HG02885 (cell line): ENCODE measurements around the gene ABCG1.
"Not testable (repeated sequence)": the region's sequence is repeated elsewhere in the genome, so short reads cannot be mapped to it uniquely, and the experiment has no call there.

Experiments
- ATAC-seq: cut with Tn5 transposase; IDR thresholded peaks from one replicate; pipeline ENCODE4 v1.9.1; 2021; ENCODE audit warnings: mild to moderate bottlenecking; ENCODE audit not compliant: unreplicated experiment, poor library complexity

Gene ABCG1

DNA sequence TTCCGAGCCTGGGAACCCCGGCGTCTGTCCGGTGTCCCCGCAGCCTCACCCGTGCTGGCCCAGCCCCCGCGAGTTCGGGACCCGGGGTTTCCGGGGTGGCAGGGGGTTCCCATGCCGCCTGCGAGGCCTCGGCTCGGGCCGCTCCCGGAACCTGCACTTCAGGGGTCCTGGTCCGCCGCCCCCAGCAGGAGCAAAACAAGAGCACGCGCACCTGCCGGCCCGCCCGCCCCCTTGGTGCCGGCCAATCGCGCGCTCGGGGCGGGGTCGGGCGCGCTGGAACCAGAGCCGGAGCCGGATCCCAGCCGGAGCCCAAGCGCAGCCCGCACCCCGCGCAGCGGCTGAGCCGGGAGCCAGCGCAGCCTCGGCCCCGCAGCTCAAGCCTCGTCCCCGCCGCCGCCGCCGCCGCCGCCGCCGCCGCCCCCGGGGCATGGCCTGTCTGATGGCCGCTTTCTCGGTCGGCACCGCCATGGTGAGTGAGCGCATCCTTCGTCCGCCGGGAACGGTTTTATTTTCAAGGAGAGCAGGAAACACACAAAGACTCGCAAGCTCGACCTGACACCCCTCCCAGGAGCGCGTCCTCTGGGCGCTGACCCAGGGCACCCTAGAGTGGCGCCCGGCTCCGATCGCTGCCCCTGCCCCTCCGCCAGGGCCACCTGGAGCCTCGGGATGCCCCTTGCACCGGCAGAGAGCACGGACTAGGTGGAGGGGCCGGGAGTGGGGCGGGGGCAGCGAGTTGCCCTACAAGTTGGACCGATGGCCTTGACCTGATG, at the start of gene ABCG1:
TSS of gene ABCG1 (plus strand) at position 305 of the 770 bp plus-strand sequence. CDS start at position 428, 123 bp downstream.
- ATAC-seq, result no peak

DNA sequence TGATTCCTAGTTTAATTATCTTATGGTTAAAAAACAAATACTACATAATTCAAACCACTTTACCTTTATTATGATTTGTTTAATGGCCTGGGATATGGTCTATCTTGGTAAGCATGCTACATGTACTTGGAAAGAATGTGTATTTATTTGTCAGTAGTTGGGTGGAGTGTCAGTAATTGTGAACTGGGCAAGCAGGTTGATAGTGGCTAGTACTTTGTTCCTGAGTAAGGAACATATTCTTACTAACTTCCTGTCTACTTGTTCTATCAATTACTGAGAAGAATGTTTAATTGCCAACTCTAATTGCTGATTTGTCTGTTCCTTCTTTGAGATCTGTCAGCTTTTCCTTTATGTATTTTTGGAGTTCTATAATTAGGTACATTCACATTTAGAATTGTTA, 49.2 kb upstream of the ABCG1 start:
- ATAC-seq, result no peak

- no peak for ATAC-seq
Observed at GRCh38 chr21:42171091-42172053, 47.6 kb upstream of the ABCG1 start.

GRCh38 chr21:42172596-42173483, 46.1 kb upstream of the ABCG1 start:
- no peak for ATAC-seq

DNA sequence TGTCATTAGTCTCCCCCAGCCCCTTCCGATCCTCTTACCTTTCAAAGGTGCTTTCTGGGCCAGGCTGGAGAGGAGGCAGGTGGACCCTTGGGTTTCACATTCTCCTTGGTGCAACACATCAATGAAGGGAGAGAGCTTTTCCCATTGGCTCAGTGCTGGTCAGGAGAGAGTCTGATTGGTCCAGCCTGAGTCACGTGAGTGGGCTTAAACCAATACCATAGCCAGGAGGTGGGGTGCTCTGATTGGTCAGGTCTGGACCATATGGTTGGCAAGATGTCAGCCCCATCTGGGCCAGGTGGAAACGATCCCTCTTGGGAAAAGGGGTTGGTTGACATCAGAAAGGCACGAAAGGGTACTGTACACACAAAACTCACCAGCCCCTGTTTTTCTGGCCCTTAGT, 44.8 kb upstream of the ABCG1 start:
- peak; percentile 46 for ATAC-seq

GRCh38 chr21:42175110-42175710, 43.7 kb upstream of the ABCG1 start:
- no peak for ATAC-seq

GRCh38 chr21:42176859-42177258, 42.1 kb upstream of the ABCG1 start:
- ATAC-seq, result no peak

DNA sequence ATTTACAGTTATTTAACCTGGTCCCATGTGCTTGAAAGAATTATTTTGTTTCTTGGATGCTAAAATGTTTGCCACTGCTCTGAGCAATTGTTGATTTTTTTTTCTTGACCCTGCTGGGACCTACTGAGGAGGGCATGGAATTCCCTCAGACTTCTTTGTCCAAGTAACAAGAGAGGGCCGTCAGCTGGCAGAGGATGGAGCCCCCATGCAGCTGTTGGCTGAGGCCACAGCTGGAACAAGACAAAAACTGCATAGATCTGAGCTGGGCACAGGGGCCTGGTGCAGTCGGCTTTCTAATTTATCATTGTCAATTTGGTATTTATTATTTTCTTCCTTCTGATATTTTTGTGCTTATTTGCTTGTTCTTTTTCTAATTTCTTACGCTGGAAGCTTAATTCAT, 39.6 kb upstream of the ABCG1 start:
- no peak for ATAC-seq

DNA sequence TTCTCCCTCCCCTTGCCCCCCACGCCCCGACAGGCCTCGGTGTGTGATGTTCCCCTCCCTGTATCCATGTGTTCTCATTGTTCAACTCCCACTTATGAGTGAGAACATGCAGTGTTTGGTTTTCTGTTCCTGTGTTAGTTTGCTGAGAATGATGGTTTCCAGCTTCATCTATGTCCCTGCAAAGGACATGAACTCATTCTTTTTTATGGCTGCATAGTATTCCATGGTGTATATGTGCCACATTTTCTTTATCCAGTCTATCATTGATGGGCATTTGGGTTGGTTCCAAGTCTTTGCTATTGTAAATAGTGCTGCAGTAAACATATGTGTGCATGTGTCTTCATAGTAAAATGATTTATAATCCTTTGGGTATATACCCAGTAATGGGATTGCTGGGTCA, 38.9 kb upstream of the ABCG1 start:
- not testable (repeated sequence) for ATAC-seq

DNA sequence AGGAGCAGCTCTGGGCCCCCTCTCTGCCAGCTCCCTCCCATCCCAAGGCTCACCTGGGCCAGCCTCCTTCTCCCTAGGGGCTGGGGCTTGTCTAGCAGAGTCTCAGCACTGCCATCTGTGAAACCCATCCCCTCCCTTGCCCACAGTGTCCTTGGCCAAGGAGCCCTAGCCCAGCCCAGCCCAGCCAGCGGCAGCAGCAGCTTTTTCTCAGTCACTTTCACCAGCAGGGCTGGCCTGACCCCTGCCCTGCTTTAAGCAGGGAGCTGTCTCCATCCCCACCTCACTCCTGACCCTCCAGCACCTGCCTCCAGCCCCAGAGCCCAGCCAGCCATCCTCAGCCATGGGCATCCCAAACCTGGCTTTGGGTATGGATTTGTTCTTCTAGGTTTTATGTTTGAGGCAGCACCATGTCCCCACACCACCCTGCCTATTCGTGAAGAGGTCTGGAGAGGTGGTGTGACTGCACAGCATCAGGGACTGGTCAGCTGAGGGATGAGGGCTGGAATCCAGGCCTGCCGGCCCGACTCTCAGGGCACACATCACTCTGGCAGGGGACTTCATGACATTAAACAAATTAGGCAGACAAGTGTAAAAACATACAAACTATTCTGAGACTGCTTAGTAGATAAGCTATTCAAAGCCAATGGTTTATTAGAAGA, 36.1 kb upstream of the ABCG1 start:
- ATAC-seq, result no peak

DNA sequence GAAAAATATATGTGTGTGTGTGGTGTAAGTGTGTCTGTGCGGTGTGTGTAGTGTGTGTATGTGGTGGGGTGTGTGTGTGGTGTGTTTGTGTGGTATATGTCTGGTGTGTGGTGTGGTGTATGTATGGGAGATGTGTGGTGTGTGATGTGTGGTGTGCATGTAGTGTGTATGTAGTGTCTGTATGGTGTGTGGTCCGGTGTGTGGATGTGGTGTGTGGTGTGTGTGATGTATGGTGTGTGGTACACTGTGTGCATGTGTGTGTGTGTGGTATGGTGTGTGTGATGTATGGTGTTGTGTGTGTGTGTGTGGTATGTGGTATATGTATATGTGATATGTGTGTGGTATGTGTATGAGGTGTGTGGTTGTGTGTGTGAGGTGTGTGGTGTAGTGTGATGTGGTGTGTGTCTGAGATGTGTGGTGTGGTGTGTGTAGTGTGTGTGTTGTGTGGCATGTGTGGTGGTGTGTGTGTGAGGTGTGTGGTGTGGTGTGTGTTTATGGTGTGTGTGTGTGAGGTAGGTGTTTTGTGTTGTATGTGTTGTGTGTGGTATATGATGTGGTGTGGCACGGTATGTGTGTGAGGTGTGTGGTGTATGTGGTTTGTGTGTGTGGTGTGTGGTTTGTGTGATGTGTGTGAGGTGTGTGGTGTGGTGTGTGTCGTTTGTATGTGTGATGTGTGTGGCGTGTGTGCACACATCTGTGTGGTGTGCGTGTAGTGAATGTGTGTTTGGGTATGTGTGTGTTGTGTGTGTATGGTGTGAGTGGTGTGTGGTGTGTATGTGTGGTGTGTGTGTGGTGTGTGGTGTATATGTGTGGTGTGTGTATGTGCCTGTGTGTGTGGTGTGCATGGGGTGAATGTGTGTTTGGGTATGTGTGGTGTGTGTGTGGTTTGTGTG, 35.3 kb upstream of the ABCG1 start:
- ATAC-seq, result no peak

GRCh38 chr21:42186591-42186990, 32.3 kb upstream of the ABCG1 start:
- no peak for ATAC-seq

DNA sequence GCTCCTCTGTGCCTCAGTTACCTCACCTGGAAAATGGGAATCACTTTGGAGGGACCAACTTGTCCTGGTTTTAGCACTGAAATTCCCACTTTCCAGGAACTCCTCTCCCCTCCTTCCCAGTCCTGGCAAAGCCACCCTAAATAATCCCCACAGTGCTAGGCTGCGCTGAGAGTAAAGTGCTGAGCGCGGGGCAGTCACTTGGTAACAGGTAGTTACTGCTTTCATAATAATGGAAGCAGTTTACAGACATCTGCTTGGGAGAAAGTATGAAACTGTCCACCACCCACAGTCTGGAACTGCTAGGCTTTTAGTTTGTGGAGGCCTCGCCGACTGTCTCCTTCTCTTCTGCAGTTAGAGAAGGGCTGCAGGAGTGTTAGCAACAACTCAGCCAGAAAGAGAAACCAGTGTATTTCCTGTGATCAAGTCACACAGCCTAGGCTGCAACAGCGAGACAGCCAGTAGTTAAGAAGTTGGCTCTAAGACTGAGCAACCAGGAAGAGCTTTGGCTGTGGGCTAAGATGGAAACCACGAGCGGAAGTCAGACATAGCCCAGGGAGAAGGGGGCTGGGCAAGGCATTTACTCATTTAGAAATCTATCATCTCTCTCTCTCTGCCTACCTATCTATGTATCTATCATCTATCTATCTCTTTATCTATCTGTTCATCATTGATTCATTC, 30.8 kb upstream of the ABCG1 start:
- peak; percentile 97 for ATAC-seq

GRCh38 chr21:42188663-42189062, 30.3 kb upstream of the ABCG1 start:
- no peak for ATAC-seq

- ATAC-seq, result no peak
Observed at GRCh38 chr21:42189431-42189830, 29.5 kb upstream of the ABCG1 start.

DNA sequence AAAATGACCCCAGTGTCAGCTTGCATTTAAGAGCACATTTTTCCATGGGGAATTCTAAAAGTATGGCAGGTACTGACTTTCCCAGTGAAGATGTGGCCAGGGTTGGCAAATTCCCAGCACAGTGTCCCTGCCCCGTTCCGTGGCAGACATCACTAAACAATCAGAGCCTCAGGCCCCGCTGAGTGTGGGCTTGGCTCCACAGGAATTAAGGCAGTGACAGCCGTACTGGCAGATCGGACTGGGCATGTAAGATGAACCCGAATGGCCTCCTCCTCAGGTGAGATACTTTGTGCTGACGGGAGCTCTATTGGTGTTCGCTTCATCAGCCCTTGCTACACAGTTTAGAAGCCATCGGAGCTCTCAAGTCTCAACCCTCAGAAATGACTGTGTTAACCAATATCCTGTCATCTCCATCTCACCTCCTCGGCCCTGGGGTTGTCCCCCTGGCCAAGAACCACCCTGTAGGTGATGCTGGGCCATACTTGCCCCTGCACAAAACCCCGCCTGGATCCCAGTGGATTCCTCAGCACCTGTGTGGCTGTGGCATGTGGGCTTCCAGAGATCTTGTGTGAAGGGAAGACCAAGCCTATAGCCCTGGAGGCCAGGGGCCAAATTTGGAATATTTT, 29.0 kb upstream of the ABCG1 start:
- no peak for ATAC-seq

DNA sequence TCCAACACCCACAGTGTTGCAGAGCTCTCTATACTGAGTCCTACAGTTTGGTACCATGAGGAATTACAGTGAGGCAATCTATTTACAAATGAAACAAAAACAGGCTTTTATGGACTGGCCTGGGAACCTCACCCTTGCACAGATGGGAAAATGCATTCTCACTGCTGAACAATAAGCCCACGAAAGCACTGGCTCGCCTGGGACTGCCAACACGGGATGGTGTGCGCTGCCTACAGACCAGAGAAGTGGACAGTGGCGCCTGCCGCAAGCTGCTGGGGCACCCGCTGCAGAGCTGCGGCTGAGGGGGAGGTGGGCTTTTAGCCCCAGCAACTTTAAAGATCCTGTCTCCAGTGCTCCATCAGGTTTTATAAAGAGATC, 28.5 kb upstream of the ABCG1 start:
- ATAC-seq, result no peak

- ATAC-seq, result no peak
Observed at GRCh38 chr21:42191064-42191463, 27.9 kb upstream of the ABCG1 start.
